Astrocyte (in vitro differentiated cells and primary cell): Measurements from ENCODE around the gene NREP.

Experiments
- EZH2 ChIP-seq: IDR thresholded peaks from 2 replicates; pipeline ENCODE4 v1.6.1; 2012; ENCODE audit warnings: mild to moderate bottlenecking, low read length, inconsistent platforms; ENCODE audit not compliant: insufficient read depth
- TF ChIP-seq, protein P1 (sequence below): IDR thresholded peaks from 2 replicates; pipeline ENCODE4 v1.5.1; 2011; ENCODE audit warnings: low read depth, mild to moderate bottlenecking, inconsistent platforms, low read length, moderate library complexity; ENCODE audit not compliant: insufficient read depth

DNA sequence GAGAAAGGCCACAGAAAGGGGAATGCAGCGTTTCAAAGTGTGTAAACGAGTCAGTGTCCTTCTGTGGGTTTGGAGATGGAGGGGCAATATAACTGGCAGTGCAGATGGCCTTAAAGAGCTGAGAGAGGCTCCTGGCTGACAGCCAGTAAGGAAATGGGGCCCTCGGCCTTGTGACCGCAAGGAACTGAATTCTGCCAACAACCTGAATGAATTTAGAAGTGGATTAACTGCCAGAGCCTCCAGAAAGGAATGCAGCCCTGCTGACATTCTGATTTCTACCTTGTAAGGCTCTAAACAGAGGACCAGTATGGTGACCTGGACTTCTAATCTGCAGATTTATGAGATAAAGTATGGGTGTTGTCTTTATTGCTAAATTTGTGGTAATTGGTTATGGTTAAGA lies 17.5 kb upstream of the NREP start:
- TF ChIP-seq, protein P1, sequence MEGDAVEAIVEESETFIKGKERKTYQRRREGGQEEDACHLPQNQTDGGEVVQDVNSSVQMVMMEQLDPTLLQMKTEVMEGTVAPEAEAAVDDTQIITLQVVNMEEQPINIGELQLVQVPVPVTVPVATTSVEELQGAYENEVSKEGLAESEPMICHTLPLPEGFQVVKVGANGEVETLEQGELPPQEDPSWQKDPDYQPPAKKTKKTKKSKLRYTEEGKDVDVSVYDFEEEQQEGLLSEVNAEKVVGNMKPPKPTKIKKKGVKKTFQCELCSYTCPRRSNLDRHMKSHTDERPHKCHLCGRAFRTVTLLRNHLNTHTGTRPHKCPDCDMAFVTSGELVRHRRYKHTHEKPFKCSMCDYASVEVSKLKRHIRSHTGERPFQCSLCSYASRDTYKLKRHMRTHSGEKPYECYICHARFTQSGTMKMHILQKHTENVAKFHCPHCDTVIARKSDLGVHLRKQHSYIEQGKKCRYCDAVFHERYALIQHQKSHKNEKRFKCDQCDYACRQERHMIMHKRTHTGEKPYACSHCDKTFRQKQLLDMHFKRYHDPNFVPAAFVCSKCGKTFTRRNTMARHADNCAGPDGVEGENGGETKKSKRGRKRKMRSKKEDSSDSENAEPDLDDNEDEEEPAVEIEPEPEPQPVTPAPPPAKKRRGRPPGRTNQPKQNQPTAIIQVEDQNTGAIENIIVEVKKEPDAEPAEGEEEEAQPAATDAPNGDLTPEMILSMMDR = no peak
- TF ChIP-seq EZH2 = no peak
